ENCODE data around the gene NPTN.

- TF ChIP-seq RCOR1 (IDR thresholded peaks at IDR 0.05; ENCODE audit: low read length) (no peak), RAD21 (IDR thresholded peaks at IDR 0.05; ENCODE audit: low read length) (no peak), CTCF (IDR thresholded peaks at IDR 0.05) (no peak), POLR2AphosphoS5 (IDR thresholded peaks at IDR 0.05; ENCODE audit: low read depth, low read length) (no peak), CHD2 (IDR thresholded peaks at IDR 0.05; ENCODE audit: low read length, partially characterized antibody) (no peak), TAF1 (IDR thresholded peaks at IDR 0.05; ENCODE audit: borderline replicate concordance, low read depth, low read length) (no peak), RFX5 (IDR thresholded peaks at IDR 0.05; ENCODE audit: low read length) (no peak), PBX3 (IDR thresholded peaks at IDR 0.05) (no peak), GATA2 (CRISPR knock-in tag; IDR thresholded peaks at IDR 0.05) (no peak)
- TF ChIP-seq, protein P1, sequence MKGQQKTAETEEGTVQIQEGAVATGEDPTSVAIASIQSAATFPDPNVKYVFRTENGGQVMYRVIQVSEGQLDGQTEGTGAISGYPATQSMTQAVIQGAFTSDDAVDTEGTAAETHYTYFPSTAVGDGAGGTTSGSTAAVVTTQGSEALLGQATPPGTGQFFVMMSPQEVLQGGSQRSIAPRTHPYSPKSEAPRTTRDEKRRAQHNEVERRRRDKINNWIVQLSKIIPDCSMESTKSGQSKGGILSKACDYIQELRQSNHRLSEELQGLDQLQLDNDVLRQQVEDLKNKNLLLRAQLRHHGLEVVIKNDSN (IDR thresholded peaks at IDR 0.05; ENCODE audit: borderline replicate concordance, low read depth) = no peak
- TF ChIP-seq, protein P2, sequence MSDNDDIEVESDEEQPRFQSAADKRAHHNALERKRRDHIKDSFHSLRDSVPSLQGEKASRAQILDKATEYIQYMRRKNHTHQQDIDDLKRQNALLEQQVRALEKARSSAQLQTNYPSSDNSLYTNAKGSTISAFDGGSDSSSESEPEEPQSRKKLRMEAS (IDR thresholded peaks at IDR 0.05; ENCODE audit: low read depth) = no peak
Measured at GRCh38 chr15:73524919-73525318, 108.3 kb downstream of the NPTN start.
